Measurements from ENCODE around the gene EVX1. TPM values are rescaled to one million over a fixed set of nuclear protein-coding genes. Genes with fewer than 3 reads are reported as not detected.

EVX1 gene
- total and polyA plus RNA-seq, 2 of the 8 experiments (the other 6 are each of a cell fraction or from before 2014, with no cell fraction given) = not detected

DNA sequence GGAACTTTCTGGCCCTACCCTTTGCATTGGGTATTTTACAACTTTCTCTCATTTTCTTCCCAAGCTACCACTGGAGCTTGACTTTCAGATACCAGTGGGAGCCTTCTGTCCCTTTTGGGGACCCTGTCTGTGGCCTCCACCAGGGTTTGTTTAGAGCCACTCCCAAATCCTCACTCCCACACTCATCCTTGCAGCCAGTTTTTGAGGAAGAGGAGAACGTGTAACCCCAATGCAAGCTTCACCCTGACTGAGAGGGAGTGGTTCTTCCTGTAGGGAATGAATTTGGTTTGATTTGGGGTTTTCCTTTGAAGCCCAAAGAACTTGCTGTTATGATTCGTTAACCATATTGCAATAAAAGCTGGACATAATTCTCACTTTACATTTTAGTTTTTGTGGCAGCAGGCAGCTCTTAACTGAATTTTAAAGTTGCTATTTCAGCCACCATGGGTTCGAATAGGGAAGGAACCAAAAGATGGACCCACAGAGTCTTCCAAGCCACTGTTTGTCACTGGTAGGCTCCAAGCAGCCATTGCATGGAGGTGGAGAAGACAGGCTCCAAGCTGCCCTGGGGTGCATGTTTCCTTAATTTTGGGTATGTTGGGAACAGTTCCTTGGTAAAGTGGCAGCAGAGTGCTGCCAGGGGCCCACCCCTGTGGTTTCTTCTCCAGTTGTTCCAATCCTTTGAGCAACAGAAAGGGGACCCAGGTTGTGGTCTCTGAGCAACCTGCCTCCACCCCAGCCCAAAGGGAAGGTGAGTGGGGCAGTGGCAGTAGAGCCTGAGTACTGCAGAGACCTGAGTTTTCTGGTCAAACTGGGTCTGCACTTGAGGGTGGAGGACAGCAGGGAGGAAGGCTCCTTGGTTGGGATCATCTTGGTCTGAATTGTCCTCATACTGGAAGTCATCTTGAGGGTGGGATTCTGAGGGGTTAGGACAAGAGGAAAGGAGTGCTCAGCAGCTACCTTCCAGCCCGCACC, 5.1 kb downstream of the EVX1 start:
- Histone ChIP-seq H4K8ac (ENCODE audit: extremely low read depth, insufficient read depth, low read length) (no peak overlapping the region), H3K4me3 (ENCODE audit: extremely low read depth in 1 of 4, insufficient read depth in 2 of 4, low read depth in 3 of 4, low read length in 4 of 4) (no peak overlapping the region), H3K79me2 (ENCODE audit: control insufficient read depth in 1 of 2, insufficient read depth in 2 of 2, low read length in 2 of 2) (no peaks in the 10 kb centered on the region), H2BK15ac (ENCODE audit: low read length) (no peak overlapping the region), H3K36me3 (ENCODE audit: control insufficient read depth in 2 of 4, insufficient read depth in 4 of 4, low read length in 3 of 4) (peaks cover 0 to 20% (median 0%) of the 10 kb centered on the region in 4 experiments; a peak in 1 of 8 replicates), H2AFZ (ENCODE audit: low read length) (no peak overlapping the region), H3K56ac (replicated peaks; ENCODE audit: insufficient read length, low read depth, low read length) (no peak overlapping the region), H3K4me1 (replicated peaks in 1 of 4; ENCODE audit: control insufficient read depth in 3 of 4, insufficient read depth in 4 of 4, low read length in 3 of 4) (peaks cover 0 to 42% (median 21%) of the 10 kb centered on the region in 4 experiments; a peak in 6 of 7 replicates), H4K5ac (ENCODE audit: insufficient read length, low read depth, low read length) (no peak overlapping the region), H3K4me2 (ENCODE audit: insufficient read depth in 1 of 2, low read depth in 2 of 2, low read length in 2 of 2) (no peak overlapping the region; a peak in 1 of 4 replicates), H3K9me3 (ENCODE audit: insufficient read depth in 2 of 2, low read depth in 1 of 2, low read length in 1 of 2) (no peaks in the 10 kb centered on the region), H2AK5ac (ENCODE audit: low read depth, low read length) (no peak overlapping the region), H2BK12ac (ENCODE audit: low read depth, low read length) (no peak overlapping the region), H3K79me1 (ENCODE audit: low read depth, low read length) (no peaks in the 10 kb centered on the region), H2BK120ac (replicated peaks; ENCODE audit: low read depth, low read length) (no peak overlapping the region), H2BK20ac (ENCODE audit: low read length) (no peak overlapping the region), H3K23me2 (ENCODE audit: low read depth, low read length) (peaks cover 2% of the 10 kb centered on the region; the same call in 1 of the 2 replicates), H3K23ac (ENCODE audit: insufficient read length) (no peak overlapping the region), H3K27me3 (replicated peaks in 1 of 4; ENCODE audit: control insufficient read depth in 3 of 4, extremely low read depth in 1 of 4, insufficient read depth in 3 of 4, low read length in 3 of 4) (peaks cover 100% of the 10 kb centered on the region in 4 experiments), H3K4ac (replicated peaks; ENCODE audit: insufficient read length, low read depth, low read length) (no peak overlapping the region), H3K9ac (replicated peaks in 1 of 4; ENCODE audit: extremely low read depth in 1 of 4, low read depth in 3 of 4, low read length in 3 of 4) (no peak overlapping the region), H3K18ac (ENCODE audit: extremely low read depth, low read length) (no peak overlapping the region), H3K14ac (ENCODE audit: insufficient read length) (no peak overlapping the region), H2BK5ac (ENCODE audit: low read depth, low read length) (no peak overlapping the region), H4K91ac (replicated peaks; ENCODE audit: insufficient read length, low read length) (no peak overlapping the region), H3K27ac (ENCODE audit: low read depth, low read length) (no peak overlapping the region), H4K20me1 (replicated peaks in 1 of 2; ENCODE audit: control insufficient read depth in 1 of 2, insufficient read depth in 2 of 2, low read length in 2 of 2) (peaks cover 27 to 47% of the 10 kb centered on the region in 2 experiments)
- DNase-seq (ENCODE audit: low read depth in 1 of 2, low spot score in 2 of 2) (no peak), FAIRE-seq (no peak)
- POLR2A ChIA-PET (ENCODE audit: partially characterized antibody) = interaction anchor here (1.2 kb wide), 1 partner anchor 64 kb away, joined by 3 read pairs; no protein-coding TSS in a partner anchor
- TF ChIP-seq RNF2 (IDR thresholded peaks at IDR 0.05; ENCODE audit: borderline replicate concordance, low read depth, low read length, missing control alignments, poor library complexity, severe bottlenecking) (peak; percentile 91), CBX8 (IDR thresholded peaks at IDR 0.05; ENCODE audit: borderline replicate concordance, low read depth, low read length) (peak; percentile 91; the same call in 1 of the 2 replicates)
- TF ChIP-seq, protein P1, sequence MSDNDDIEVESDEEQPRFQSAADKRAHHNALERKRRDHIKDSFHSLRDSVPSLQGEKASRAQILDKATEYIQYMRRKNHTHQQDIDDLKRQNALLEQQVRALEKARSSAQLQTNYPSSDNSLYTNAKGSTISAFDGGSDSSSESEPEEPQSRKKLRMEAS (IDR thresholded peaks at IDR 0.05) = no peak
- CTCF ChIA-PET (ENCODE audit: partially characterized antibody) = interaction anchor here (0.8 to 2.7 kb wide), 14 partner anchors 9 to 359 kb away, joined by 3 to 14 read pairs (median 4); partner anchors contain the start of gene HOXA3
- 39% methylated on average over 4 of the region's 4 CpGs; no CpG with 5 or more reads in 1 of the 2 experiments for WGBS, 2 experiments (ENCODE audit: extremely low coverage in 1 of 2, insufficient coverage in 1 of 2, insufficient read length in 1 of 2, insufficient replicate concordance in 2 of 2, low coverage in 1 of 2, low lambda C conversion rate in 2 of 2, missing lambda C conversion rate in 1 of 2)

Measured in H1 (cell line).